Endometrial microvascular endothelial cells (primary cell): ENCODE measurements around the gene FHL3. TPM values are rescaled to one million over a fixed set of nuclear protein-coding genes. Genes with fewer than 3 reads are reported as not detected.

Experiments used
- in situ Hi-C: cut with HindIII; loops from 2 replicates; pipeline ENCODE4 v1.10.0; 2017; ENCODE audit warnings: low sequenced_read_pairs, low pct_unique_long_range_greater_than_20kb; ENCODE audit errors: inconsistent ontology term
- total RNA-seq: library from RNA; depleted of rRNA; stranded (reverse); fragments of >200 nt; gene quantifications from one replicate; pipeline ENCODE4 v1.2.3, GENCODE V29; 2015; ENCODE audit errors: inconsistent ontology term

FHL3 gene, protein sequence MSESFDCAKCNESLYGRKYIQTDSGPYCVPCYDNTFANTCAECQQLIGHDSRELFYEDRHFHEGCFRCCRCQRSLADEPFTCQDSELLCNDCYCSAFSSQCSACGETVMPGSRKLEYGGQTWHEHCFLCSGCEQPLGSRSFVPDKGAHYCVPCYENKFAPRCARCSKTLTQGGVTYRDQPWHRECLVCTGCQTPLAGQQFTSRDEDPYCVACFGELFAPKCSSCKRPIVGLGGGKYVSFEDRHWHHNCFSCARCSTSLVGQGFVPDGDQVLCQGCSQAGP
- total RNA-seq = 17.3 TPM

GRCh38 chr1:38005195-38006007, at the start of gene FHL3:
FHL3 (minus strand) TSS chr1:38005514; CDS start chr1:37999412, 6,102 bp downstream.
- in situ Hi-C loops = no loop called here

- in situ Hi-C loops = no loop called here
These were observed 48.2 kb upstream of the FHL3 start for GRCh38 chr1:38053416-38054091.

- in situ Hi-C loops = no loop called here
These were observed 47.6 kb upstream of the FHL3 start for GRCh38 chr1:38052750-38053415.

- in situ Hi-C loops = no loop called here
These were observed 45.8 kb upstream of the FHL3 start for GRCh38 chr1:38051079-38051543.

DNA sequence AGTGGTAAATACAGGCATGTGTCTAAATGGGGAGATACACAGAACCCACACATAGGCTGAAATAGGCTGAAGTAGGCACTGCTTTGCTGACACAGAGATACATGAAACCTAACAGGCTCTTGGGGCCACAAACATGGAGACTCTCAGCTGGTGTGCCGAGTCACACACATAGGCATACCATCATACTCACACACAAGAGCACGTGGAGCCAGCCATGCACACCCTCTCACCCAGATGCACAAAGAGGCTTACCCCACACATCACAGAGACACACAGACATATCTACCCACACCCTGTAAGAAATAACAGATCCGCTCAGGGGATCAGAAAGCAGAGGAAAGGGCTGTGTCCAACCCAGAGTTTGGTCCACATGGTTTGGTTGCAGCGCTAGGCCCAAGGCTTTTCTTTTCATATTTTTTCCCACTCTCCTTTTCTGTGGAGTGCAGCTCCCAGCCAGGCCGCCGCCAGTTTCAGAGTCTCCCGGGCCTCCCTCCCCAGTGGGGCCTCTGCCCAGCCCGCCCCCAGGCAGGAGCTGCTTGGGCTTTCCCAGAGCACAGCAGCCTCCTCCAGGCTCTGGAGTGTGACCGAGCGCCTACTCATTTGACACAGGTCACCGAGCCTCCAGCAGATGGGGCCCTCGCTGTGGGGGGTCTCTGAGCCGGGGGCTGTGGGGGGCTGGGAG, 45.2 kb upstream of the FHL3 start:
- in situ Hi-C loops = no loop called here

DNA sequence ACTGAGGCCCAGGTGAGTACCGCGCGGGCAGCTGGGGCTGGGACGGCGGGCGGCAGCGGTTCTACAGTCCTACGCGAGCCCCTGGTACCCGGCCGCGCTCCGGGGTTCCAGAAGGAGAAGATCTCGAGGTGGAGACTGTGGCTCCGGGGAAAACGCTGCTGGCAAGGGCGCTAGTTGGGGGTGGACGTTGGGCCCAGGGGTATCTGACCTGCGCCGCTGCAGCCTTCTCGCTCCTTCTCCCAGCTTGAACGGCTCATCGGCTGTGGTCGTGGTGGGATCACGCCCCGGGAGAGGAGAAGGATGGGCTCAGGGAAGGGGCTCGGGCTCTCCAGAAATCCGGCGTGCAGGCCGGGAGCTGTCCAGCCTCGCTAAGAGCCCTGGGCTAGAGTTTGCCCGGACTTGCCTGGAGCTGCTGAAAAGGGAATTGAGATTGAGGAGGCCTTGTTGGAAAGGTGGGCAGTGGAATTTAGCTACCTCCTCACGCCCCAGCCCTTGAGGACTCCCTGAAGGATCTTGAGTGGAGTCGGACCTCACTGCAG, 42.4 kb upstream of the FHL3 start:
- in situ Hi-C loops = loop anchor here (25.0 kb wide), 1 partner anchor 765 kb away; no protein-coding TSS in a partner anchor

DNA sequence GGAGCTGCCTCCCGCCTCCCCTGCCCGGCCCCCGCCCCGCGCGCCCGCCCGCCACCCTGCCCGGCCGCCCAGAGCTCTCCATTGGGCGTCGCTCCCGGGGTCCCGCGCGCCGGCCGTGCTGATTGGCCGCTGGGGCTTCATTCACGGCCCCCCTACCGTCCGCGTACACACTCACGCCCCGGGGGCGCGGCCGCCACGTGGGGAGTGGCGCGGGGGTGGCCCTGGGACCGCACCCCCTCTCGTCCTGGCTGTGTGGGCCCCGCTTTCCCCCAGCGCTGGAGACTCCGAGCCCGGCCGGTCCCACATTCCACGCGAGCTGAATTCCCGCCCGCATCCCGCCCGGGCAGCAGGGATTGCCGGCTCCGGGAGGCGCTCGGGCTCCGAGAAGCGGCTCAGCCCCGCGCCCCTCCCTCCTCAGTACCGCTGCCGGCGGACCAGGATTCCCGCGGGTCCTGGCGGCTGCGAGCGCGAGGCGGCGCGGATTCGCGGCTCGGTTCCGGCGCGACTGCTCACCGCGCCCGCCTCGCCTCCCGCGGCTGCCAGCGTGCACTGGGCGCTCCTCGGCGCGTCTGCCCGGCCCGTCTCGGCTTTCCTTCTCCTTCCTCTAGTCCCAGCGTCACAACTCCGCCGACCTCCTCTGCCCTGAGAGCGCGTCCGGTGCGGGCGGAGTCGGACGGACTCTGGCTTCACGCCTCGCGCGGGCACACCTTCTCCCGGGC, 41.7 kb upstream of the FHL3 start:
- in situ Hi-C loops = loop anchor here (25.0 kb wide), 1 partner anchor 765 kb away; no protein-coding TSS in a partner anchor

- in situ Hi-C loops = loop anchor here (25.0 kb wide), 1 partner anchor 766 kb away; no protein-coding TSS in a partner anchor
These were observed 41.1 kb upstream of the FHL3 start, which contains the start of gene POU3F1 for GRCh38 chr1:38046333-38046883. POU3F1 (minus strand) TSS chr1:38046793; CDS start chr1:38046743, 50 bp downstream.

DNA sequence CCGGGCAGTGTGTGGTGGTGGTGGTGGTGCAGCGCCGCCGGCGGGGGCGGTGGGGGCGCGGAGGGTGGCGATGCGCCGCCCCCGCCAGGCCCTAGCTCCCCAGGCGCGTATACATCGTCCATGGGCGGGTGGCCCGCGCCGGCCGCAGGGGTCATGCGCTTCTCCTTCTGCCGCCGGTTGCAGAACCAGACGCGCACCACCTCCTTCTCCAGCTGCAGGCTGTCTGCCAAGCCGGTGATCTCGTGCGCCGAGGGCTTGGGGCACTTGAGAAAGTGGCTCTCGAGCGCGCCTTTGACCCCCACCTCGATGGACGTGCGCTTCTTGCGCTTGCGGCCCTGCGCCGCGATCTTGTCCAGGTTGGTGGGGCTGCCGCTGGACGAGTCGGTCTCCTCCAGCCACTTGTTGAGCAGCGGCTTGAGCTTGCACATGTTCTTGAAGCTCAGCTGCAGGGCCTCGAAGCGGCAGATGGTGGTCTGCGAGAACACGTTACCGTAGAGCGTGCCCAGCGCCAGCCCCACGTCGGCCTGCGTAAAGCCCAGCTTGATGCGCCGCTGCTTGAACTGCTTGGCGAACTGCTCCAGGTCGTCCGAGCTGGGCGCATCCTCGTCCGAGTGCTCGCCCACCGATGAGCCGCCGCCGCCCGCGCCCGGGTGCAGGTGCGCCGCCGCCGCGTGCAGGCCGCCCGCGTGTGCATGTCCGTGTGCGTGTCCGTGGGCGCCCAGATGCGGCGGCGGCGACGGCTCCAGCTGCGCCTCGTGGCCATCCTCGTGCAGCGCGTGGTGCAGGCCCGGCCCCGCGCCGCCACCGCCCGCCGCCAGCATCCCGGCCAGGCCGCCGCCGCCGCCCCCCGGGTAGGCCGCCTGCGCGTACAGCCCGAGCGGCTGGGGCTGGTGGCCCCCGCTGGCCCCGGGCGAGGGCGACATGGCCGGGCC, 40.4 kb upstream of the FHL3 start:
- in situ Hi-C loops = loop anchor here (25.0 kb wide), 1 partner anchor 767 kb away; no protein-coding TSS in a partner anchor

DNA sequence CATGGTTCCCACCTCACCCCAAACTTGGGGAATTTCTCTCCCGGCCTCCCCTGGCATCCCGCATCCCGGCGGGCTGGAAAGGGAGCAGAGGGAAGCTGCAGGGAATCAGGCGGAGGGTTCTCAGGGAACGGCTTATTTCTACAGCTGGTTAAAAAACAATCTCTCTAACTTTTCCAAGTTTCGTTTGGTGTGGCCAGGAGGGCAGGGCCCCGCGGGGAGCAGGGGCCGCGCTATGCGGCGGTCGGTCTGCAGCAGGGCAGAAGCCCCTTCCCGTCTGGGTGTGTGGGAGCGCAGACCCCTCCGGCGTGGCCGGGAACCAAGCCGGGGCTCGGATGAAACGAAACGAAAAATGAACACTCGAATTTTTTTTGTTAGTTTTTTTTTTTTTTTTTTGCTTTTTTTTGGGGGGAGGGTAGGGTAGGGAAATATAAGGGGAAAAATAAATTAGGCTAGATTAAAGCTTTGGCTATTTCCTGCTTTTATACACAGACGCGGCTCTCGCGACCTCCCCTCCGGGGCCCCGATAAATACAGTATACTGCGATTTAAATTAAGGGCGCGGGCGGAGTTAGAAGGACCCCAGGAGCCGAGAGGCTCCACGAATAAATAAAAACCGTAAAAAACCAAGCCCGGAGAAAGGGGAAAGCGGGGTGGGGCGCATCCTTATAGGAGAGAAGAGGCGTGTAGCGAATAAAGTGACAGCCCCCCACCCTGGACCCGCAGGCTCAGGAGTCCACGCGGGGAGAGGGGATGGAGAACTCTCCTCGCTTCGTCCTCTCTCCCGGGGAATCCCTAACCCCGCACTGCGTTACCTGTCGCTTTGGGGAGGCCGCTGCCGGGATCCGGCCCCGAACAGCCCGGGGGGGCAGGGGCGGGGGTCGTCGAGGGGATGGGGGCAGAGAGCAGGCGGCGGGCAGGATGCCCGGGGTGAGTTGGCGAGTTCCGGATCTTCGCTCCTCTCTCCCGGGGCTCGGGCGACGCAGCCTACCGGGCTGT, 39.2 kb upstream of the FHL3 start:
- in situ Hi-C loops = loop anchor here (25.0 kb wide), 1 partner anchor 768 kb away; no protein-coding TSS in a partner anchor

- in situ Hi-C loops = loop anchor here (25.0 kb wide), 1 partner anchor 769 kb away; no protein-coding TSS in a partner anchor
These were observed 37.9 kb upstream of the FHL3 start for GRCh38 chr1:38043036-38043747.

DNA sequence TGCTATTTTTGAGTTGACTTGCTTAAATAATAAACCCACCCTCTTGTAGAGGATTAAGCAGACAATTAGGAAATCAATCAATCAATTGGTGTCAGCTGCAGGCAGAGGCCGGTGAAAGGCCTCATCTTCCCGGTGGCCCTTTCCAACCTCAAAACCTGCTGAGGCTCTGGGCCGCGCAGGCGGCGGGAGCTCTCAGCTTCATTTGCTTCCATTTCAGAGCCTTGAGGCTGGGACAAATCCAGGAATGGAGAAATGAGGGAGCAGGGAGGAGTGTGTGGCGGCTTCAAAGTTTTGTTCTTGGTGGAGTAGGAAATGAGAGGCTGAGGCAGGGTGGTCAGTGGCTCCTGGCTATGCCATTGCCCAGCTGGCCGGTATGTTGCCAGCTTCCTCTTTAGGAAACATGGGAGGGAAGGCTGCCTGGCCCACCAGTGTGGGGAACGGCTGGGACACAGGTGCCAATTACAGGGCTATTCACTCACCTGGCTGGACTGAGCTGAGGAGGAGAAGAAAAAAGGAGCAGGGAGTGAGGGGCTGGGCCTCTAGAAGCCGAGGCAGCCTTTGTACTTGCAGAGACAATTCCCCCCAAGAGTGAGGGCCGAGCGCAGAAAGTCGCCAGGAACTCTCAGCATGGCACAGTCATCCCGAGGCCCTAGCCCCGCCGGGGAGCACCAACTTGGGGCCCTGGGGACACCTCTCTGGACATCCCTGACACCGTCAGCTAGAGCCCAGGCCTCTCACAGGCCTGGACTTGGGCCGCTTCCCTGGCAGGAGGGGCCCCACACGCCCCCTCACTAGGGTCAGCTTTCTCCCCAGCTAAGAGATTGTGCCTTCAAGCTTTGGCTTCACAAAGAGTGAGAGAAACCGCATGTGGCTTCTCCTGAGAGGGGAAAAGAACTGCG, 36.9 kb upstream of the FHL3 start:
- in situ Hi-C loops = loop anchor here (25.0 kb wide), 1 partner anchor 770 kb away; no protein-coding TSS in a partner anchor
